Stomach (tissue), 9 donors: ENCODE data around the gene ELOF1. TPM values are rescaled to one million over a fixed set of nuclear protein-coding genes. Genes with fewer than 3 reads are reported as not detected.

Experiments used
- DNase-seq, 2 donors: peaks; one replicate each; pipeline versions ENCODE4 v3.0.0 to v3.0.0-alpha.2; 2013 to 2019
- H3K27ac ChIP-seq, 5 donors: fragments of 200-600 bp in 4 of 5; sonication (generic) in 4 of 5; one replicate each; pipeline ENCODE4 v1.5.1; 2013 to 2019; ENCODE audit warnings: mild to moderate bottlenecking in 1 of 5, moderate library complexity in 1 of 5
- H3K27me3 ChIP-seq, 3 donors: fragments of 200-600 bp; sonication (generic); one replicate each; pipeline ENCODE4 v1.5.1; 2017 to 2019; ENCODE audit warnings: mixed run types in 1 of 3
- H3K36me3 ChIP-seq, 4 donors: fragments of 200-600 bp; sonication (generic); 1 replicate in 3 of 4; 2 replicates in 1 of 4; pipeline ENCODE4 v1.5.1; 2016 to 2019
- H3K4me1 ChIP-seq, 4 donors: fragments of 200-600 bp; sonication (generic); one replicate each; pipeline ENCODE4 v1.5.1; 2016 to 2019
- H3K4me3 ChIP-seq, 4 donors: fragments of 200-600 bp; sonication (generic) in 3 of 4; one replicate each; pipeline ENCODE4 v1.5.1; 2016 to 2019; ENCODE audit warnings: mild to moderate bottlenecking in 1 of 4
- H3K9me3 ChIP-seq, 4 donors: fragments of 200-600 bp; sonication (generic); one replicate each; pipeline ENCODE4 v1.5.1; 2016 to 2019
- CTCF ChIP-seq, 7 experiments: fragments of 450-650 bp in 4 of 7; fragments of 200-600 bp in 3 of 7; sonication (generic) in 3 of 7; IDR thresholded peaks; one replicate each; pipeline ENCODE4 v1.5.1; 2016 to 2019; ENCODE audit warnings: antibody characterized with exemption in 7 of 7, control low read depth in 2 of 7, mild to moderate bottlenecking in 1 of 7
- EP300 ChIP-seq: sonication (generic); formaldehyde crosslinking; IDR thresholded peaks from one replicate; pipeline ENCODE4 v1.6.1; 2017; ENCODE audit warnings: antibody characterized with exemption
- POLR2A ChIP-seq, 4 donors: fragments of 450-650 bp; IDR thresholded peaks; one replicate each; pipeline ENCODE4 v1.6.1; 2016; ENCODE audit warnings: antibody characterized with exemption in 4 of 4, control low read depth in 2 of 4, mild to moderate bottlenecking in 1 of 4, moderate library complexity in 1 of 4
- POLR2AphosphoS5 ChIP-seq, 3 donors: sonication (generic); formaldehyde crosslinking; IDR thresholded peaks; one replicate each; pipeline ENCODE4 v1.6.1; 2016; ENCODE audit warnings: antibody characterized with exemption in 3 of 3
- WGBS, 5 donors: extraction: QIAGEN DNeasy Blood & Tissue Kit in 3 of 5; methylation state at CpG; one replicate each; pipeline versions ENCODE4 v1.1.5 to v1.1.7; 2013 to 2018; 5-methylcytosine and 5-hydroxymethylcytosine counted together
- intact Hi-C: fragments of 100-400 bp; cut with DNase I; formaldehyde crosslinking; loops from one replicate; pipeline ENCODE4 v1.15.1; 2023; ENCODE audit warnings: low total_unique reads
- polyA plus RNA-seq, 3 donors: library from polyadenylated mRNA; stranded (reverse); fragments of 200-250 nt; gene quantifications; one replicate each; pipeline ENCODE4 v1.2.3, GENCODE V29; 2013
- total RNA-seq, 5 donors: library from RNA; depleted of rRNA; stranded (reverse); fragments of >200 nt; gene quantifications; one replicate each; pipeline versions ENCODE4 v1.1.0 to v1.2.3, GENCODE V29; 2014 to 2016
- donor health status: healthy with polysubstance abuse.
- donor health status: Bipolar disorder and iron deficiency.
- donor health status: healthy.

ELOF1 gene
- total and polyA plus RNA-seq, 8 donors: 2.3 to 96.4 (median 25.4) TPM

GRCh38 chr19:11510444-11510843 is 48.6 kb downstream of the ELOF1 start:
- intact Hi-C loops: no loop called here
- Histone ChIP-seq H3K27ac (no peak overlapping the region), H3K4me1 (peaks cover 0 to 14% (median 11%) of the 10 kb centered on the region in 4 donors), H3K9me3 (no peaks in the 10 kb centered on the region), H3K4me3 (no peak overlapping the region), H3K27me3 (no peaks in the 10 kb centered on the region), H3K36me3 (peaks cover 23 to 61% (median 51%) of the 10 kb centered on the region in 4 donors)
- TF ChIP-seq POLR2AphosphoS5 (IDR thresholded peaks at IDR 0.05) (no peak), EP300 (no peak), POLR2A (IDR thresholded peaks at IDR 0.05) (no peak), CTCF (IDR thresholded peaks at IDR 0.05) (no peak)
- no peak for DNase-seq
- 91 to 97% (median 94%) methylated on average over 8 of the region's 8 CpGs for WGBS, 5 donors

- no peak overlapping the region for H3K27ac ChIP-seq
- no peaks in the 10 kb centered on the region for H3K27me3 ChIP-seq
- DNase-seq: no peak
- H3K4me1 ChIP-seq: peaks cover 5 to 26% (median 20%) of the 10 kb centered on the region in 4 donors
- 89 to 95% (median 91%) methylated on average over 11 to 18 of the region's 18 CpGs for WGBS, 5 donors
- peaks cover 14 to 39% (median 28%) of the 10 kb centered on the region in 4 donors for H3K36me3 ChIP-seq
- TF ChIP-seq POLR2A (IDR thresholded peaks at IDR 0.05) (no peak), CTCF (IDR thresholded peaks at IDR 0.05) (no peak)
- intact Hi-C loops: no loop called here
- no peak overlapping the region for H3K4me3 ChIP-seq
- H3K9me3 ChIP-seq: no peaks in the 10 kb centered on the region
Observed at GRCh38 chr19:11507370-11508078, 51.5 kb downstream of the ELOF1 start.

GRCh38 chr19:11506967-11507366 is 52.1 kb downstream of the ELOF1 start:
- H3K27ac ChIP-seq: no peak overlapping the region
- intact Hi-C loops: no loop called here

DNA sequence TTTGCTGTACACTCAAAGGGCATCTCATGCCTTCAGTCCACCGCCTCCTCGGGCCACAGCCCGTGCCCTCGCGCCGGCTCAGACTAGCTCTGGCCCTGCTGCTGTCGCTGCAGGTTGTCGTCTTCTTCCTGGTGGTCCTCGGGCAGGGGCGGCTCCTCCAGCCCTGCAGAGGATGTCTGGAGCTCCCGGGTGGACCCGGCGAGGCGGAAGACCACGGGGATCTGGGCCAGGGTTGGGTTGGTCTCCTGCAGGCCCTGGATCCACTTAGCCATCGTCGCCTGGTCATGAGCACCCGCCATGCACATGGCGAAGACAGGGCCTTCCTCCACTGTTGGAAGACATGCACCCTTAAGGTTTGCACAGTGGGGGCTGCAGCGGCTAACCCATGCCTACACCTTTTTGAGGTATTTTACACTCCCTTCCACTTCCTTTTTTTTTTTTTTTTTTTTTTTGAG is 52.9 kb downstream of the ELOF1 start:
- peaks cover 3 to 31% (median 20%) of the 10 kb centered on the region in 4 donors for H3K36me3 ChIP-seq
- TF ChIP-seq POLR2A (IDR thresholded peaks at IDR 0.05): no peak
- no peak for TF ChIP-seq POLR2AphosphoS5 (IDR thresholded peaks at IDR 0.05)
- no peak for TF ChIP-seq EP300
- TF ChIP-seq CTCF (IDR thresholded peaks at IDR 0.05): no peak
- no peaks in the 10 kb centered on the region for H3K27me3 ChIP-seq
- no peak for DNase-seq
- WGBS, 5 donors: 21 to 33% (median 29%) methylated on average over 13 to 20 of the region's 20 CpGs
- intact Hi-C loops: no loop called here
- peaks cover 5 to 26% (median 20%) of the 10 kb centered on the region in 4 donors for H3K4me1 ChIP-seq
- H3K9me3 ChIP-seq: no peaks in the 10 kb centered on the region
- peak overlapping the region; percentile 63 to 98 (median 97) for H3K27ac ChIP-seq
- H3K4me3 ChIP-seq: peak overlapping the region; percentile 78 to 100 (median 98)

More at GRCh38 chr19:11506967-11507366, 52.1 kb downstream of the ELOF1 start:
- H3K4me3 ChIP-seq: no peak overlapping the region
- H3K9me3 ChIP-seq: no peaks in the 10 kb centered on the region
- 89 to 97% (median 90%) methylated on average over 6 of the region's 6 CpGs for WGBS, 5 donors
- peaks cover 9 to 34% (median 24%) of the 10 kb centered on the region in 4 donors for H3K36me3 ChIP-seq
- no peaks in the 10 kb centered on the region for H3K27me3 ChIP-seq
- TF ChIP-seq POLR2A (IDR thresholded peaks at IDR 0.05) (no peak), CTCF (IDR thresholded peaks at IDR 0.05) (no peak), EP300 (no peak), POLR2AphosphoS5 (IDR thresholded peaks at IDR 0.05) (no peak)
- no peak for DNase-seq
- H3K4me1 ChIP-seq: peaks cover 5 to 26% (median 20%) of the 10 kb centered on the region in 4 donors
